GM21723 (cell line): ENCODE results near the gene CASP1.

ENCODE experiments used
- ATAC-seq: cut with Tn5 transposase; IDR thresholded peaks from one replicate; pipeline ENCODE4 v1.9.1; 2021; ENCODE audit warnings: mild to moderate bottlenecking, moderate library complexity; ENCODE audit not compliant: unreplicated experiment

CASP1 gene

GRCh38 chr11:104992781-104993180, 42.2 kb downstream of the CASP1 start:
- ATAC-seq = no peak

DNA sequence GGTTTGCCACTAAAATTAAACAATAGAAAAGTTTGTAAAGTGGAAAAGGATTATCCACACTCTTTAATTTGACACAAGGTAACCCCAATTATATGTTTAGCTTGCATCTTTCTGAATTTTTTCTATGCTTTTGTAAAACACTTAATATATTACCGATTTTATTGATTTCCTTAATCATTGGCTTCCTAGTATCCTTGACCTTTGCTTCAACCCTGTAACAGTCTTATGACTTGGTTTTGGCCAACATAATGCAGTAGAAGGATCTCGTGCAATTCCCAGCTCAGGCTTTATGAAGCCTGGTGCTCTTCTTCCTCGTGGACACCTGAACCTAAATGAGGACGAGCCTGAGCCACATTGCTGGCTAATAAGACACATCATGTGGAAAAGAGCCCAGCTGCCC, 43.0 kb downstream of the CASP1 start:
- no peak for ATAC-seq

DNA sequence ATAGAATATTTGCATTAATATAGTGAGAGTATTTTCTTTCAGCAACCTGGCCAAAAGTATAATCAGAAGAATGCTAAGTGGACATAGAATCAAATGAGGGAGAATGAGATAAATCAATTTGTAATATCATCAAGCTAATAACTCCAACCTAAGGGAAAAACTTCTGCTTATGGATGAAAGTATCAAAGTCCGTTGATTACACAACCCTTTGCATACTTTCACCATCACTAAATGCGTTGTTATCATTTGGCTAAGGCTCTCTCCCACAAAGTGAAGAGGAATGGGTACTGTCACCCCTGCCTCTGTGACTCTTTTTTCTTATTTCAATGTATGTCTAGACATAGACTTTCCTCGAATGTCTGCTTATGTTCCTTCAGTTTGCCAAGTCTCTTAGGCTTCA, 50.1 kb downstream of the CASP1 start:
- no peak for ATAC-seq

GRCh38 chr11:104979839-104980238, 55.1 kb downstream of the CASP1 start:
- ATAC-seq = no peak
